GM18498 (cell line): ENCODE measurements around the gene S100A3.
"Not testable (repeated sequence)": the region's sequence is repeated elsewhere in the genome, so short reads cannot be mapped to it uniquely, and the experiment has no call there.

Source experiments
- ATAC-seq: cut with Tn5 transposase; IDR thresholded peaks from one replicate; pipeline ENCODE4 v1.9.1; 2021; ENCODE audit warnings: mild to moderate bottlenecking, moderate library complexity; ENCODE audit not compliant: unreplicated experiment

Gene S100A3

DNA sequence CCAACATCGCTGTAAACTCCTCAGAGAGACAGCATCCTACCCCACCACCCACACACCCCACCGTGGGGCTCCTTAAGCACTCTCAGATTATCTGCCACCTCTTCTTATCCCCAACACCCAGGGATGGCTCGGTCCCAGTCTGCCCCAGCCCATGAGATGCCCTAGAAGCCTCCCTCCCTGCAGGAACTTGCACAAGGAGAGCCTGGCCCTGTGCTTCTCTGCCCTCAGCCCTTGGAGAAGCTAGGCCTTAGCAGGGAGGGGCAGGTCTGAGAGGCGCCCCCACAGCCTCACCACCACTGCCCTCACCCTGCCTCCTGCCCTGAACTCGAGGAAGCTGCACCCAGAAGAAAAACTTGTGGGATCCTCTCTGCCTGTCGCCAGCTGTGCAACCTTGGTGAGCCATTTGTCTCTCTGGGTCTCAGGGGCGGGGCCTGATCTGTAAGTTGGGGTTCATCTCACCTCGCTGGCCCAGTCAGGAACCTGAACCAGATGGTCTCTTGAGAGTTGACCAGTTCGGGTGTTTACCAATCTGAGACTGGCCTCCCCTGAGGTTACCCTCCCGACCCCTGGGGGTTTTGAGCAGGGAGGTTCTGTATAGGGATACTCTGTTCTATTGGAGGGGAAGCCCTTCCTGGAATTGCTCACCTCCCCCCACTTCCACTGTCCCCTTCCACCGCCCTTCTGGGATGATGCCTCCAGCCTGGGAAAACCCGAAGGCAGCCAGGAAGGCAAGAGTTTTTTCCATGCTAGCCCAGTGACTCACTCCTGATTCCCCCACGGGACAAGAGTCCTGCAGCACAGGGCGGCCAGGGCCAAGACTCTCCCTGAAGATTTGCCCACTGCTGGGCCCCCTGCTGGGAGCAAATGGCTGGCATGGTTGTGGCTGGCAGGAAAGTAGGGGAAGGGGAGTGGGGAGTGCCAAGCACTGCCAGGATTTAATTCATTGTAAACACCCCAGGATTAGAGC is at the start of gene S100A3:
Gene S100A3 (minus strand): TSS at position 537 of the 967 bp plus-strand sequence. CDS start 773 bp downstream, outside the sequence.
- ATAC-seq: no peak

- ATAC-seq: peak; percentile 98
Measured at GRCh38 chr1:153598309-153599172, 49.5 kb upstream of the S100A3 start.

- no peak for ATAC-seq
Measured at GRCh38 chr1:153597206-153597605, 48.1 kb upstream of the S100A3 start.

DNA sequence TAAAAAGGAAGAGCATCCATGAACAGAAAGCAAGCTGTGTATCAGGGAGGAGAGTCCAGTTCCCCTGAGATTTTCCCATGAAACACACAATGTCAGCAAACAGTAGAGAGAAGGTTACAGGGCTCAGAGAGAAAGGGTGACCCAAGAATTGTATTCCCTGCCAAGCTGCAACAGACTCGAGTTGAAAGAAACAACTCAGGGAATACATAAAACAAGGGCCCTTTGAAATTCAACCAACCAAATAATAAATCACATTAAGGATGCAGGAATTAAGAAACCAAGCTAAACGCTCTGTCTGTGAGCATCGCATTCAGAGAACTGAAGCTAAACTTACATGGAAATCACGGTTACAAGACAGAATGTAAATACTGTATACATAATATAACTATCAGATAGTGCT is 43.7 kb upstream of the S100A3 start:
- ATAC-seq: no peak

DNA sequence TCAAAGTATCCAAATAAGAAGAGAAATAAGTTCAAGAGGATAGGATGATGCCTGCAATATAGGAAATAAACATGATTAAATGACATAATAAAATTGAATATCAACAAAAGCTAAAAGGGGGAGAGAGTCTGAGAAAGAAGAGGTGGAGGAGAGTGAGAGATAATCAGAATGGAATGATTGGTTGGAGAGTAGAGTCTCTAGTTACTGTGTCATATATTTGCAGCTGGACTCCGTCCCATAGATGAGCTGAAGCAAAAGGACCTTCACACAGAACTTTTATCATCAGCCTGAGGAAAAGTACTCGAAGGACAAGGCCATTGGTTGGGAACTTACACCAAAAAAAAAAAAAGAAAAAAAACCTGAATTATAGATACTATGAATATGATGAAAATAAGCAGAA is 39.4 kb upstream of the S100A3 start:
- ATAC-seq: no peak

GRCh38 chr1:153588033-153588432 is 39.0 kb upstream of the S100A3 start:
- not testable (repeated sequence) for ATAC-seq

GRCh38 chr1:153587314-153587713 is 38.3 kb upstream of the S100A3 start:
- ATAC-seq: no peak

DNA sequence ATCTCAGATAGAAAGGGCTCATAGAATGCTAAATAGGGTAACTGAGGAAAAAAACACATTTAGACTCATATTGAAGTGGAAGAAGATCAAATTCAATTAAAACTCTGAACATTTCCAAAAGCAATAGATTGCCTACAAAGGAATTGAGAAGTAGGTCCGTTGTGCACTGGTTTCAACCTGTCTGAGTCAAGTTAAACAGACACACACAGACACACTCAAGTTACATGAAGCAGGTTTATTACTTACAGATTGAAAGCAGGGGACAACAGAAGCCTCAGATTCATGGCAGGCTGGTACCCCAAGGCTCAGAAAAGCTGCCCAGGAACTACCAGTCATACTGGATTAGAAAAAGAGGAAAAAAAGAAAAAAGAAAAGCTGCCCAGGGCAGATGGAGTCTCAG is 37.3 kb upstream of the S100A3 start:
- no peak for ATAC-seq

DNA sequence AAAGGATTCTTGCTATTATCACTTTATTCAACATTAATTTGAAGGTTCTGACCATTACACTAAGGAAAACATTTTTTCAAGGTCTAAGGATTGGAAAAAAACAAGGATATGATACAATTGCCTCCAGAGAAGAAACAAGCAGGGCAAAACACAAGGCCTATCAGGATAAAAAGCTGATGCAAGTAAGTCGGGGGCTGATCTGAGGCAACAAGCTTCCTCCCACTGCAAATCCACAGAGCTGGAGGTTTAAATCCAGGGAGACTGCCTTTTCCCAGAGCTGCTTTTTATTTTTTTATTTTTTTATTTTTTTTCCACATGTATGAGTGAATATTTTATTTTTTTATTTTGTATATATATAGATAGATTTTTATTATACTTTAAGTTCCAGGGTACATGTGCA is 35.9 kb upstream of the S100A3 start:
- no peak for ATAC-seq

GRCh38 chr1:153583976-153584375 is 34.9 kb upstream of the S100A3 start:
- no peak for ATAC-seq

DNA sequence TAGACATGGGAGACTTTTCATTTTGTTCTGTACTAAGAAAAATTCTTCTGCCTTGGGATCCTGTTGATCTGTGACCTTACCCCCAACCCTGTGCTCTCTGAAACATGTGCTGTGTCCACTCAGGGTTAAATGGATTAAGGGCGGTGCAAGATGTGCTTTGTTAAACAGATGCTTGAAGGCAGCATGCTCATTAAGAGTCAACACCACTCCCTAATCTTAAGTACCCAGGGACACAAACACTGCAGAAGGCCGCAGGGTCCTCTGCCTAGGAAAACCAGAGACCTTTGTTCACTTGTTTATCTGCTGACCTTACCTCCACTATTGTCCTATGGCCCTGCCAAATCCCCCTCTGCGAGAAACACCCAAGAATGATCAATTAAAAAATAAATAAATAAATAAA is 34.5 kb upstream of the S100A3 start:
- not testable (repeated sequence) for ATAC-seq

DNA sequence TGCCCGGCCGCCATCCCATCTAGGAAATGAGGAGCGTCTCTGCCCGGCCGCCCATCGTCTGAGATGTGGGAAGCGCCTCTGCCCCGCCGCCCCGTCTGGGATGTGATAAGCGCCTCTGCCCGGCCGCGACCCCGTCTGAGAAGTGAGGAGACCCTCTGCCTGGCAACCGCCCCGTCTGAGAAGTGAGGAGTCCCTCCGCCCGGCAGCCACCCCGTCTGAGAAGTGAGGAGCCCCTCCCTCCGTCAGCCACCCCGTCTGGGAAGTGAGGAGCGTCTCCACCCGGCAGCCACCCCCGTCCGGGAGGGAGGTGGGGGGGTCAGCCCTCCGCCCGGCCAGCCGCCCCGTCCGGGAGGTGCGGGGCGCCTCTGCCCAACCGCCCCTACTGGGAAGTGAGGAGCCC is 33.8 kb upstream of the S100A3 start:
- ATAC-seq: not testable (repeated sequence)

DNA sequence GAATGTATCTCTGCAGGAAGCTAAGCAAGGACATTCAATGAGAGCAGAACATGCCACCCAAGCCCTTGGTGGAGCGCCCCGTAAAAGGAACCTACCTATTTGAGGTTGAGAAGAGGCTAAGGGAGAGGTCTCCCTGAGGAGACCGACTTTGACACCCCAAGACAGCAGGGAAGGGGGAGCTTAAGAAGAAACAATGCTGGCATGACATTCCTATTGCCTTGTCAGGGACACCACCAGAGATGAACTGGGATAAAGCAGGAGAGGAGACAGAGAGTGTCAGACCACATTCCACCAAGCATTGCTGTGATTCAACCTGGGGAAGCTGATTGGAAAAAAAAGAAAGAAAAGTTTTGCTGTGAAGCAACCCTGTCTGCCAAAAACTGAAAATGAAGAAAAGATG is 29.9 kb upstream of the S100A3 start:
- ATAC-seq: no peak

- no peak for ATAC-seq
Measured at GRCh38 chr1:153578490-153578889, 29.4 kb upstream of the S100A3 start.

DNA sequence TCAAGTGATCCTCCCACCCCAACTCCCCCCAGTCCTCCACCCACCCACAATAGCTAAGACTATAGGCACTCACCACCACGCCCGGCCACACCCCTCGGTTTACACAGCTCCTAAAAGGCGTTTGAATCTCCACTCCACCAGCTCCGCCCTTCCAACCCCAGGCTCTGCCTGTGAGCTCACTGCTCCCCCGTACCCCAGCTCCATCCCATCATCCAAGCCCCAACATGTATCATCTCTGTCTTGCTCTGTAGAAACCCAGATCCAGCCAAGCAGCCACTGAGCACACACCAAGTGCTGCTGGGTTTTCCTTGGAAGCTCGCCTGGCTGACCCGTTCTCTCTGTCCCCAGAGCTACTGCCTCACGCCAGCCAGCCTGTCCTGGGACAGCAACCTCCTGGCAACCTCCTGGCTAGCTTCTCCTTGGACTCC is 28.6 kb upstream of the S100A3 start:
- ATAC-seq: no peak

DNA sequence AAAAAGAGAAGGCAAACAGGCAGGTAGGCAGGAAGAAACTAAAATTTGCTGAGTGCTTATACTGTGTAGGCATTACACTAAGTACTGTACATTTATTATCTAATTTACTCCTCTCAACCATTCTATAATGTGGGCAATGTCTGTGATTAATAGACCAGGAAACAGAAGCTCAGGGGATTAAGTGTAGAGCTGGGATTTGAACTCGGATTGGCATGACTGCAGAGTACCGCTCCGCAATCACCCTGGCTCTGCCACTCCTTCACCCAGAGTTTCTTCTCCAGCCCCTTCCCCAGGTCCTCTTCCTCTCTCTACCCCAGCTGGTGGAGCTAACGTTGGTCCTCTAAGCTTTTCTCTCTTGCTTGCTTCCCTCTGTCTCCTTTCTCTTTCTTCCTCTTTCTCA is 28.1 kb upstream of the S100A3 start:
- ATAC-seq: no peak

DNA sequence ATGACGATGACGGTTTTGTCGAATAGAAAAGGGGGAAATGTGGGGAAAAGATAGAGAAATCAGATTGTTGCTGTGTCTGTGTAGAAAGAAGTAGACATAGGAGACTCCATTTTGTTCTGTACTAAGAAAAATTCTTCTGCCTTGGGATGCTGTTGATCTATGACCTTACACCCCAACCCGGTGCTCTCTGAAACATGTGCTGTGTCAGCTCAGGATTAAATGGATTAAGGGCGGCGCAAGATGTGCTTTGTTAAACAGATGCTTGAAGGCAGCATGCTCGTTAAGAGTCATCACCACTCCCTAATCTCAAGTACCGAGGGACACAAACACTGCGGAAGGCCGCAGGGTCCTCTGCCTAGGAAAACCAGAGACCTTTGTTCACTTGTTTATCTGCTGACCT is 26.4 kb upstream of the S100A3 start:
- not testable (repeated sequence) for ATAC-seq

DNA sequence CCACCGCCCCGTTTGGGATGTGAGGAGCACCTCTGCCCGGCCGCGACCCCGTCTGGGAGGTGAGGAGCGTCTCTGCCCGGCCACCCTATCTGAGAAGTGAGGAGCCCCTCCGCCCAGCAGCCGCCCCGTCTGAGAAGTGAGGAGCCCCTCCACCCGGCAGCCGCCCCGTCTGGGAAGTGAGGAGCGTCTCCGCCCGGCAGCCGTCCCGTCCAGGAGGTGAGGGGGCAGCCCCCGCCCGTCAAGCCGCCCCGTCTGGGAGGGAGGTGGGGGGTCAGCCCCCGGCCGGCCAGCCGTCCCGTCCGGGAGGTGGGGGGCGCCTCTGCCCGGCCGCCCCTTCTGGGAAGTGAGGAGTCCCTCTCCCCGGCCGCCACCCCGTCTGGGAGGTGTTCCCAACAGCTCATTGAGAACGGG is 26.0 kb upstream of the S100A3 start:
- ATAC-seq: not testable (repeated sequence)

DNA sequence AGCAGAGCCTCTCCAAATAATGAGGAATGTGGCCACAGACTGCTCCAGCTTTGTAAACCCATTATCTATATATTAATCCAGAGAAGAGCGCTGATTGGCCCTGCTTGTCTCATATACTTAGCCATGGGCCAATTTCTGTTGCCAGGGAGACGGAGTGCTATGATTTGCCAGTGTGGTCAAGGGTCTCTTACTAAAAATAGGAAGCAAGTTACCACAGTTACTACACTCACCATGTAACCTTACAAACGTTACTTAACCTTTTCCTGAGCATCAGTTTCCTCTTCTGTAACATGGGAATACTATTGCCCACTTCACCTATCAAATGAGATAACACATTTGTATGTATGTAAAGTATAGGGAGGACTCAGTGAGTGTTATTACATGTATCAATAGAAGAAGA is 24.3 kb upstream of the S100A3 start:
- no peak for ATAC-seq

DNA sequence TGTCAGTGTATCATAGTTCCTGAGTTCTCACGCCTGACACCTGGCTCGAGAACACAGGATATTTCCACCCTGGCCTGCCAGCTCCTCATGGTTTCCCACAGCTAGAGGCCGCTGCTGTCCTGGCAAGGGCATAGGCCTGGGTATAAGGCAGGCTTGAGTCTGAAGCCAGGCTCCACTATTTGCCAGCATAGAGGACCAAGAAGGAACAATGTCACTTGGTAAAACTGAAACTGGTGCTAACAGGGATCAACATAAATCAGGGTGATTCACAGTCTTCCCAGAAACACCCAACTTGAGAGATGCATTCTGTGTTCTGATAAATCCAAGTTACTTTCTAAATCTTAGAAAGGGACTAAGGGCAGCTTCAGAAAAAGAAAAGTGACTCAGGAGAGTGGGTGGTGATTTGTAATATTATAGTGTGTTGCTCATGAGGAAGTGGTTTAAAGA is 23.5 kb upstream of the S100A3 start:
- no peak for ATAC-seq

- ATAC-seq: no peak
Measured at GRCh38 chr1:153571706-153572105, 22.6 kb upstream of the S100A3 start.

- no peak for ATAC-seq
Measured at GRCh38 chr1:153570874-153571273, 21.8 kb upstream of the S100A3 start.
